Measurements from ENCODE around the gene PLEKHH2.
"Not testable (repeated sequence)": the region's sequence is repeated elsewhere in the genome, so short reads cannot be mapped to it uniquely, and the experiment has no call there.

PLEKHH2 gene

GRCh38 chr2:43642363-43642762, 5.3 kb downstream of the PLEKHH2 start:
- no peak for DNase-seq

GRCh38 chr2:43643680-43644079, 6.6 kb downstream of the PLEKHH2 start:
- no peak for DNase-seq

GRCh38 chr2:43648994-43649701, 12.1 kb downstream of the PLEKHH2 start:
- DNase-seq = no peak

- DNase-seq = no peak
Observed at GRCh38 chr2:43653506-43653905, 16.4 kb downstream of the PLEKHH2 start.

- no peak for DNase-seq
Observed at GRCh38 chr2:43657241-43657640, 20.2 kb downstream of the PLEKHH2 start.

GRCh38 chr2:43675646-43676321, 38.7 kb downstream of the PLEKHH2 start:
- no peak for DNase-seq

- peak; percentile 23 for DNase-seq
Observed at GRCh38 chr2:43676322-43677050, 39.4 kb downstream of the PLEKHH2 start, which contains the start of gene C1GALT1C1L. TSS of gene C1GALT1C1L (minus strand) at chr2:43676429. CDS start at chr2:43676322, 107 bp downstream.

- DNase-seq = not testable (repeated sequence)
Observed at GRCh38 chr2:43677783-43678182, 40.7 kb downstream of the PLEKHH2 start.

- no peak for DNase-seq
Observed at GRCh38 chr2:43685357-43685756, 48.3 kb downstream of the PLEKHH2 start.

GRCh38 chr2:43689999-43690398, 52.9 kb downstream of the PLEKHH2 start:
- no peak for DNase-seq

GRCh38 chr2:43692428-43692994, 55.5 kb downstream of the PLEKHH2 start:
- DNase-seq = no peak

GRCh38 chr2:43698140-43698539, 61.1 kb downstream of the PLEKHH2 start:
- DNase-seq = not testable (repeated sequence)

- DNase-seq = no peak
Observed at GRCh38 chr2:43699761-43700160, 62.7 kb downstream of the PLEKHH2 start.

GRCh38 chr2:43701111-43701510, 64.1 kb downstream of the PLEKHH2 start:
- no peak for DNase-seq

- DNase-seq = no peak
Observed at GRCh38 chr2:43707255-43708015, 70.4 kb downstream of the PLEKHH2 start.

GRCh38 chr2:43708178-43708577, 71.1 kb downstream of the PLEKHH2 start:
- DNase-seq = no peak

GRCh38 chr2:43708891-43709290, 71.8 kb downstream of the PLEKHH2 start:
- no peak for DNase-seq

- DNase-seq = no peak
Observed at GRCh38 chr2:43710866-43711265, 73.8 kb downstream of the PLEKHH2 start.

- no peak for DNase-seq
Observed at GRCh38 chr2:43714164-43714563, 77.1 kb downstream of the PLEKHH2 start.

- no peak for DNase-seq
Observed at GRCh38 chr2:43715300-43716098, 78.4 kb downstream of the PLEKHH2 start.

- no peak for DNase-seq
Observed at GRCh38 chr2:43717322-43717721, 80.3 kb downstream of the PLEKHH2 start.
